Measurements from ENCODE around the gene NKD1. TPM values are rescaled to one million over a fixed set of nuclear protein-coding genes. Genes with fewer than 3 reads are reported as not detected.

NKD1 gene
- total and polyA plus RNA-seq, 2 experiments from 2014 or later = not detected

DNA sequence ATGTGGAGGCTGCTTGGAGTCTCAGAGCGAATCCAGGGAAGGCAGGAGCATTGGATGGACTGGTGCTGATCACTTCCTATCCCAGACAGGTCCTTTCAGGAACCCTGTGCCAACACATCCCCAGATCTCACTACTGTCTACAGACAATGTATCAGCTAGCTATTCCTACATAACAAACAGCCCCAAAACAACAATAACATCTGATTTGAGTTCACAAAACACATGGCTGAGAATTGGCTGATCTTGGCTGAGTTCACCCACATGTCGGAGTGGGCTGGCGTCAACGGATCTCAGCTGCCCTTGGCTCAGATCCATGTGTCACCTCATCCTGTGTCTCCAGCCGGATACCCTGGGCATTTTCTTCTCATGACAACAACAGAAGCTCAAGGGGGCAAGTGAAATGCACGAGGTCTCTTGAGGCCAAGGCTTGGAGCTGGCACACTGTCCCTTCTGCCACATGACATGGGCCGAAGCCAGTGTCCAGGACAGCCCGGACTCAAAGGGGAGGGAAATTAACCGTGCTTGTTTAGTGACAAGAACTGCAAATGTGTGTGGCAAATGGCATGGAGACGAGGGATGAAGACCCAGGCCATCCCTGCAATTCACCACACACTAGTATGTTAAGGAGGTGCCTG, 114.2 kb downstream of the NKD1 start:
- 73 to 75% methylated on average over 10 of the region's 10 CpGs for WGBS, 2 experiments (ENCODE audit: low coverage in 1 of 2, low lambda C conversion rate in 2 of 2, missing lambda C conversion rate in 2 of 2)
- no peak overlapping the region for H3K27ac ChIP-seq
- no peaks in the 10 kb centered on the region for H3K9me3 ChIP-seq (ENCODE audit: low read depth)
- H3K4me2 ChIP-seq (ENCODE audit: unreplicated experiment) = no peak overlapping the region
- no peaks in the 10 kb centered on the region for H3K36me3 ChIP-seq (ENCODE audit: low read depth)
- no peaks in the 10 kb centered on the region for H4K20me1 ChIP-seq (ENCODE audit: insufficient read depth)
- in situ Hi-C loops (cut with MboI) = no loop called here
- H3K4me3 ChIP-seq = no peak overlapping the region
- no peaks in the 10 kb centered on the region for H3F3A ChIP-seq (ENCODE audit: insufficient read depth)
- H3K79me2 ChIP-seq (ENCODE audit: insufficient read depth) = no peaks in the 10 kb centered on the region
- no peaks in the 10 kb centered on the region for H3K9me2 ChIP-seq (ENCODE audit: insufficient read depth)
- no peak for TF ChIP-seq EZH2phosphoT487 (IDR thresholded peaks at IDR 0.05; ENCODE audit: insufficient read depth, low read depth)
- TF ChIP-seq EZH2 (IDR thresholded peaks at IDR 0.05; ENCODE audit: insufficient read depth, poor library complexity, severe bottlenecking) = no peak
- no peaks in the 10 kb centered on the region for H3K27me3 ChIP-seq (replicated peaks; ENCODE audit: insufficient read depth)
- H2AFZ ChIP-seq = no peak overlapping the region
- no peaks in the 10 kb centered on the region for H3K4me1 ChIP-seq (ENCODE audit: insufficient read depth)
- DNase-seq = no peak
- no peak overlapping the region for H3K9ac ChIP-seq

DNA sequence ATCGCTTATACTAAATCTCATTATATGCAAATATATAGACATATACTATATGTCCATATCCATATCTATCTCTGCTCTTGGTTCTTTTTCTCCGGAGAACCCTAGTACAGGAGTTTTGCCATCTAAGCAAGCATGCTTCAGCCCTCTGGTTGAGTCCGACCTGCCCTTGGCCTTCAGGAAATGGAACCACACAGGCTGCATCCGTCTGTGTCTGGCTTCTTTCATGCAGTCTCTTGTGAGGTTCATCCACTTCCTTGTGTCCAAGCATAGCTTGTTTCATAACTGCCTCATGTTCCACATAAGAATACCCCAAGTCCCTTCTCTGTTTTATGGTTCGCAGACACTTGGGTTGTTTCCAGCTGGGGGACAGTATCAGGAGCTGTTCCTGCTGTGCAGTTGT, 116.1 kb downstream of the NKD1 start:
- in situ Hi-C loops (cut with MboI) = no loop called here
- 91 to 95% methylated on average over 5 of the region's 5 CpGs for WGBS, 2 experiments (ENCODE audit: low coverage in 1 of 2, low lambda C conversion rate in 2 of 2, missing lambda C conversion rate in 2 of 2)
- no peaks in the 10 kb centered on the region for H3K79me2 ChIP-seq (ENCODE audit: insufficient read depth)
- no peak overlapping the region for H3K9ac ChIP-seq
- no peaks in the 10 kb centered on the region for H3K36me3 ChIP-seq (ENCODE audit: low read depth)
- H3K4me3 ChIP-seq = no peak overlapping the region
- H3K4me1 ChIP-seq (ENCODE audit: insufficient read depth) = no peaks in the 10 kb centered on the region
- H3F3A ChIP-seq (ENCODE audit: insufficient read depth) = no peaks in the 10 kb centered on the region
- H3K27me3 ChIP-seq (replicated peaks; ENCODE audit: insufficient read depth) = no peaks in the 10 kb centered on the region
- no peak for DNase-seq
- no peak for TF ChIP-seq EZH2 (IDR thresholded peaks at IDR 0.05; ENCODE audit: insufficient read depth, poor library complexity, severe bottlenecking)
- TF ChIP-seq EZH2phosphoT487 (IDR thresholded peaks at IDR 0.05; ENCODE audit: insufficient read depth, low read depth) = no peak
- H2AFZ ChIP-seq = peak overlapping the region; percentile 98; the same call in 1 of the 2 replicates
- H3K4me2 ChIP-seq (ENCODE audit: unreplicated experiment) = no peak overlapping the region
- no peaks in the 10 kb centered on the region for H4K20me1 ChIP-seq (ENCODE audit: insufficient read depth)
- H3K9me3 ChIP-seq (ENCODE audit: low read depth) = no peaks in the 10 kb centered on the region
- H3K9me2 ChIP-seq (ENCODE audit: insufficient read depth) = no peaks in the 10 kb centered on the region
- no peak overlapping the region for H3K27ac ChIP-seq

DNA sequence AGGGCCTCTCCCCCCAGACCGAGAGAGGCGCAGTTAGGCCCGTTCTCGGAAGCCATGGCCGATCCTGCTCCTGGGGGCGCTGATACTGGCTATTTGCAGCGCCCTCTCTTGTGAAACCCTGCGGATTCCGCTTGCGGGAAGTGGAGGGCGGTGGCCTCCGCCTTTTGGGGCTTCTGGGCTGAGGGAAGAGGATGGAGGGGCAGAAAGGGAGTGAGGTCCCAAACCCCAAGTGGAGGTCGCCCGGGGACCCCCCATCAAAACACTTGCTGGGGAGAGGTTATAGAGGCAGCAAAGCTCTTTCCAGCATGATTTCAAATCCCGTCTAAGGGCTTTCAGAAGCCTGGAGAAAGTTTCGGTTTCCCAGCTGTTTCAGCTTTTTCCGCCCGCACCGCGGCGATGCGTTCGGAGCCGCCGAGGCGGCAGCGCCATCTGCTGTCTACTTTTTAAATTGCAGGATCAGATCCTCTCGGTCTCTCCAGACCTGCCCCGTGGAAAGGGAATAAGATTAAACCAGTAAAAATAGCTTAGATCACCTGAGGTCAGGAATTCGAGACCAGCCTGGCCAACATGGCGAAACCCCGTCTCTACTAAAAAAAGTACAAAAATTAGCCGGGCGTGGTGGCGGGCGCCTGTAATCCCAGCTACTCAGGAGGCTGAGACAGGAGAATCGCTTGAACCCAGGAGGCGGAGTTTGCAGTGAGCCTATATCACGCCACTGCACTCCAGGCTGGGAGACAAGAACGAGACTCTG, 117.1 kb downstream of the NKD1 start:
- Histone ChIP-seq H3K4me2 (ENCODE audit: unreplicated experiment) (peak overlapping the region; percentile 92), H4K20me1 (ENCODE audit: insufficient read depth) (no peaks in the 10 kb centered on the region), H3K36me3 (ENCODE audit: low read depth) (no peaks in the 10 kb centered on the region), H3F3A (ENCODE audit: insufficient read depth) (no peaks in the 10 kb centered on the region), H3K4me3 (peak overlapping the region; percentile 82), H3K27ac (no peak overlapping the region), H2AFZ (peak overlapping the region; percentile 98), H3K9me3 (ENCODE audit: low read depth) (no peaks in the 10 kb centered on the region), H3K27me3 (replicated peaks; ENCODE audit: insufficient read depth) (no peaks in the 10 kb centered on the region), H3K4me1 (ENCODE audit: insufficient read depth) (no peaks in the 10 kb centered on the region), H3K79me2 (ENCODE audit: insufficient read depth) (no peaks in the 10 kb centered on the region), H3K9ac (peak overlapping the region; percentile 83), H3K9me2 (ENCODE audit: insufficient read depth) (no peaks in the 10 kb centered on the region)
- in situ Hi-C loops (cut with MboI) = loop anchor here (5.0 kb wide), 1 partner anchor 293 kb away; no protein-coding TSS in a partner anchor
- 10 to 11% methylated on average over 36 to 40 of the region's 40 CpGs for WGBS, 2 experiments (ENCODE audit: low coverage in 1 of 2, low lambda C conversion rate in 2 of 2, missing lambda C conversion rate in 2 of 2)
- peak; percentile 87 for DNase-seq
- TF ChIP-seq EZH2 (IDR thresholded peaks at IDR 0.05; ENCODE audit: insufficient read depth, poor library complexity, severe bottlenecking) (no peak), EZH2phosphoT487 (IDR thresholded peaks at IDR 0.05; ENCODE audit: insufficient read depth, low read depth) (no peak)

- H2AFZ ChIP-seq = no peak overlapping the region
- 76 to 78% methylated on average over 9 of the region's 9 CpGs for WGBS, 2 experiments (ENCODE audit: low coverage in 1 of 2, low lambda C conversion rate in 2 of 2, missing lambda C conversion rate in 2 of 2)
- in situ Hi-C loops (cut with MboI) = loop anchor here (5.0 kb wide), 1 partner anchor 295 kb away; no protein-coding TSS in a partner anchor
Observed at GRCh38 chr16:50666658-50667496, 118.7 kb downstream of the NKD1 start.

More at GRCh38 chr16:50666658-50667496, 118.7 kb downstream of the NKD1 start:
- no peaks in the 10 kb centered on the region for H3K27me3 ChIP-seq (replicated peaks; ENCODE audit: insufficient read depth)
- H3K79me2 ChIP-seq (ENCODE audit: insufficient read depth) = no peaks in the 10 kb centered on the region
- H3K4me1 ChIP-seq (ENCODE audit: insufficient read depth) = no peaks in the 10 kb centered on the region
- H3K4me3 ChIP-seq = no peak overlapping the region
- TF ChIP-seq EZH2 (IDR thresholded peaks at IDR 0.05; ENCODE audit: insufficient read depth, poor library complexity, severe bottlenecking) (no peak), EZH2phosphoT487 (IDR thresholded peaks at IDR 0.05; ENCODE audit: insufficient read depth, low read depth) (no peak)
- no peak for DNase-seq
- H3K9me2 ChIP-seq (ENCODE audit: insufficient read depth) = no peaks in the 10 kb centered on the region
- H3F3A ChIP-seq (ENCODE audit: insufficient read depth) = no peaks in the 10 kb centered on the region
- H3K36me3 ChIP-seq (ENCODE audit: low read depth) = no peaks in the 10 kb centered on the region
- no peaks in the 10 kb centered on the region for H4K20me1 ChIP-seq (ENCODE audit: insufficient read depth)
- H3K9me3 ChIP-seq (ENCODE audit: low read depth) = no peaks in the 10 kb centered on the region
- H3K9ac ChIP-seq = no peak overlapping the region
- H3K4me2 ChIP-seq (ENCODE audit: unreplicated experiment) = no peak overlapping the region
- no peak overlapping the region for H3K27ac ChIP-seq

Measured in GM23248 (cell line).